ENCODE results near the gene FILIP1L. TPM values are rescaled to one million over a fixed set of nuclear protein-coding genes. Genes with fewer than 3 reads are reported as not detected.

FILIP1L gene
- polyA plus RNA-seq, 3 donors = 0.13 to 0.40 (median 0.25) TPM

DNA sequence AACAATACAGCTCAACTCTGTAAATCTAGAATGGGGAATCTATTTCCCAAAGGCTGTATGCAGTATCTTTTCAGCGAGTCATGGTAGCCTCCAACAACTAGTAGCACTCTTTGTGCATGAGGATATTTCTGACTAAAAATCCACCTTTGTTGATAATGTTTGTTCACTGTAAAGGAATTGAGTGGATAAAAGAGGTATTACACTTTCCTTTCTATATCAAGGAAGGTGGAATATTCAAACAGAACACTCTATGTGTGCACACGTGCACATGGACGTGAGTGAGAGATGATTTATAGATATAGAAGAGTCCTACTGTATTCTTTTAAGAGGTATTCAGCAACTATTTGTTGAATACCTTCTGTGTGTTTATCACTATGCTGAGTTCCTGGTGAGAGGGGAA, 228.4 kb downstream of the FILIP1L start:
- Mint-ChIP-seq H3K27me3 (ENCODE audit: low read depth in 3 of 3) (peaks cover 0 to 3% (median 0%) of the 10 kb centered on the region in 3 donors), H3K4me1 (peaks cover 3% of the 10 kb centered on the region), H3K9me3 (no peaks in the 10 kb centered on the region), H3K27ac (no peak overlapping the region), H3K36me3 (no peaks in the 10 kb centered on the region), H3K4me3 (no peak overlapping the region)
- Histone ChIP-seq H3K4me1 (ENCODE audit: control insufficient read depth in 1 of 2, insufficient read depth in 2 of 2, low read length in 2 of 2) (no peaks in the 10 kb centered on the region), H4K20me1 (ENCODE audit: insufficient read depth, low read length) (no peaks in the 10 kb centered on the region), H3K9ac (ENCODE audit: insufficient read depth, low read length, poor library complexity, severe bottlenecking) (no peak overlapping the region), H3K27me3 (ENCODE audit: control insufficient read depth in 2 of 2, insufficient read depth in 2 of 2, low read length in 2 of 2) (no peaks in the 10 kb centered on the region), H2AFZ (ENCODE audit: insufficient read depth, low read depth, low read length, poor library complexity, severe bottlenecking) (no peak overlapping the region), H3K4me2 (replicated peaks; ENCODE audit: extremely low read depth, low read length, poor library complexity, severe bottlenecking) (no peak overlapping the region), H3K79me2 (ENCODE audit: insufficient read depth, low read length) (no peaks in the 10 kb centered on the region), H3K4me3 (replicated peaks in 1 of 3; ENCODE audit: low read depth in 2 of 3, low read length in 3 of 3) (no peak overlapping the region), H3K9me3 (replicated peaks in 1 of 2; ENCODE audit: control insufficient read depth in 1 of 2, insufficient read depth in 1 of 2, low read length in 2 of 2) (no peaks in the 10 kb centered on the region), H3K27ac (ENCODE audit: low read depth in 1 of 2, low read length in 2 of 2) (no peak overlapping the region), H3K36me3 (replicated peaks in 1 of 2; ENCODE audit: control insufficient read depth in 1 of 2, insufficient read depth in 2 of 2, low read length in 2 of 2) (no peaks in the 10 kb centered on the region)
- no CpG with 5 or more reads among the region's 3 CpGs for WGBS (ENCODE audit: insufficient coverage)
- intact Hi-C loops (cut with micrococcal nuclease) = no loop called here
- DNase-seq = no peak
- TF ChIP-seq, protein P1, sequence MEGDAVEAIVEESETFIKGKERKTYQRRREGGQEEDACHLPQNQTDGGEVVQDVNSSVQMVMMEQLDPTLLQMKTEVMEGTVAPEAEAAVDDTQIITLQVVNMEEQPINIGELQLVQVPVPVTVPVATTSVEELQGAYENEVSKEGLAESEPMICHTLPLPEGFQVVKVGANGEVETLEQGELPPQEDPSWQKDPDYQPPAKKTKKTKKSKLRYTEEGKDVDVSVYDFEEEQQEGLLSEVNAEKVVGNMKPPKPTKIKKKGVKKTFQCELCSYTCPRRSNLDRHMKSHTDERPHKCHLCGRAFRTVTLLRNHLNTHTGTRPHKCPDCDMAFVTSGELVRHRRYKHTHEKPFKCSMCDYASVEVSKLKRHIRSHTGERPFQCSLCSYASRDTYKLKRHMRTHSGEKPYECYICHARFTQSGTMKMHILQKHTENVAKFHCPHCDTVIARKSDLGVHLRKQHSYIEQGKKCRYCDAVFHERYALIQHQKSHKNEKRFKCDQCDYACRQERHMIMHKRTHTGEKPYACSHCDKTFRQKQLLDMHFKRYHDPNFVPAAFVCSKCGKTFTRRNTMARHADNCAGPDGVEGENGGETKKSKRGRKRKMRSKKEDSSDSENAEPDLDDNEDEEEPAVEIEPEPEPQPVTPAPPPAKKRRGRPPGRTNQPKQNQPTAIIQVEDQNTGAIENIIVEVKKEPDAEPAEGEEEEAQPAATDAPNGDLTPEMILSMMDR (IDR thresholded peaks at IDR 0.05) = no peak

DNA sequence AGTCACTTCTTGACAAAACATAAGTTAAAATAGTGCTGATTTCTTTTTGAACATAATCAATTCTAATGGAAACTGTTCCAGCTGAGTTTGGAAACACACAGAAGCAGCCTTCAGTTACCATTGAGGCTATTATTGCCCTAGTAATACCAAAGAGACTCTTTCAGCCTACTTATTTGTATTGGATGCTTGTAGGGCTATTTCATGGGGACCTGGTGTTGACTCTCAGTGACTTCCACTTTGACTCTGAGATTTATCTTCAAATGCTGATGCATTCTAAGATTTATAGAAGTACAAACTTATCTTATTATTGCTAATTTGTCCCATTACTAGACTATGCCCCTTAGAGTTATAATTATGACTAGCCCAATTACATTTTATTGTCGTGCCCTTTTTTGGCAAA, 229.2 kb downstream of the FILIP1L start:
- no peaks in the 10 kb centered on the region for H4K20me1 ChIP-seq (ENCODE audit: insufficient read depth, low read length)
- H3K4me1 ChIP-seq (ENCODE audit: control insufficient read depth in 1 of 2, insufficient read depth in 2 of 2, low read length in 2 of 2) = no peaks in the 10 kb centered on the region
- no peaks in the 10 kb centered on the region for H3K79me2 ChIP-seq (ENCODE audit: insufficient read depth, low read length)
- no peak overlapping the region for H2AFZ ChIP-seq (ENCODE audit: insufficient read depth, low read depth, low read length, poor library complexity, severe bottlenecking)
- H3K36me3 ChIP-seq (replicated peaks in 1 of 2; ENCODE audit: control insufficient read depth in 1 of 2, insufficient read depth in 2 of 2, low read length in 2 of 2) = no peaks in the 10 kb centered on the region
- H3K9me3 Mint-ChIP-seq = no peaks in the 10 kb centered on the region
- H3K4me3 ChIP-seq (replicated peaks in 1 of 3; ENCODE audit: low read depth in 2 of 3, low read length in 3 of 3) = no peak overlapping the region
- no peaks in the 10 kb centered on the region for H3K9me3 ChIP-seq (replicated peaks in 1 of 2; ENCODE audit: control insufficient read depth in 1 of 2, insufficient read depth in 1 of 2, low read length in 2 of 2)
- H3K4me2 ChIP-seq (replicated peaks; ENCODE audit: extremely low read depth, low read length, poor library complexity, severe bottlenecking) = no peak overlapping the region
- intact Hi-C loops (cut with micrococcal nuclease) = no loop called here
- no peaks in the 10 kb centered on the region for H3K27me3 ChIP-seq (ENCODE audit: control insufficient read depth in 2 of 2, insufficient read depth in 2 of 2, low read length in 2 of 2)
- H3K27ac ChIP-seq (ENCODE audit: low read depth in 1 of 2, low read length in 2 of 2) = no peak overlapping the region
- no peak for DNase-seq
- H3K4me3 Mint-ChIP-seq = no peak overlapping the region
- peaks cover 3% of the 10 kb centered on the region for H3K4me1 Mint-ChIP-seq
- H3K27me3 Mint-ChIP-seq (ENCODE audit: low read depth in 3 of 3) = peaks cover 0 to 3% (median 0%) of the 10 kb centered on the region in 3 donors
- H3K9ac ChIP-seq (ENCODE audit: insufficient read depth, low read length, poor library complexity, severe bottlenecking) = no peak overlapping the region
- no peaks in the 10 kb centered on the region for H3K36me3 Mint-ChIP-seq
- H3K27ac Mint-ChIP-seq = no peak overlapping the region
- no CpG with 5 or more reads among the region's 1 CpG for WGBS (ENCODE audit: insufficient coverage)
- TF ChIP-seq, protein P1 (IDR thresholded peaks at IDR 0.05) = no peak

Measured in CD14-positive monocyte (primary cell).